Mesendoderm (in vitro differentiated cells): Measurements from ENCODE around the gene GPX2.
A peak's percentile ranks its signal among the peaks of the same experiment; 100 is the strongest.

Source experiments
- DNase-seq: peaks from one replicate; pipeline ENCODE4 v3.0.0; 2013
- H2AK5ac ChIP-seq: 2 replicates; pipeline ENCODE4 v1.6.1; 2013; ENCODE audit warnings: low read length, inconsistent platforms
- H2BK120ac ChIP-seq: 2 replicates; pipeline ENCODE4 v1.6.1; 2013; ENCODE audit warnings: low read depth, mild to moderate bottlenecking, low read length, moderate library complexity, mixed read lengths
- H2BK15ac ChIP-seq: replicated peaks from 2 replicates; pipeline ENCODE4 v1.6.1; 2013; ENCODE audit warnings: low read depth, mild to moderate bottlenecking, moderate library complexity
- H2BK5ac ChIP-seq: 2 replicates; pipeline ENCODE4 v1.6.1; 2013; ENCODE audit warnings: low read length, inconsistent platforms
- H3K18ac ChIP-seq: 2 replicates; pipeline ENCODE4 v1.6.1; 2013; ENCODE audit warnings: mild to moderate bottlenecking, low read length, mixed read lengths
- H3K23ac ChIP-seq: one replicate; pipeline ENCODE4 v1.6.1; 2013; ENCODE audit warnings: low read length
- H3K27ac ChIP-seq: 2 replicates; pipeline ENCODE4 v1.5.1; 2013; ENCODE audit warnings: low read depth, mild to moderate bottlenecking, inconsistent platforms, low read length, moderate library complexity
- H3K27me3 ChIP-seq: 2 replicates; pipeline ENCODE4 v1.6.1; 2013; ENCODE audit warnings: low read length, control low read depth, mild to moderate bottlenecking, inconsistent platforms; ENCODE audit not compliant: insufficient read depth, poor library complexity
- H3K36me3 ChIP-seq: 2 replicates; pipeline ENCODE4 v1.6.1; 2013; ENCODE audit warnings: low read length, inconsistent platforms; ENCODE audit not compliant: control insufficient read depth, insufficient read depth
- H3K4ac ChIP-seq: one replicate; pipeline ENCODE4 v1.6.1; 2013; ENCODE audit warnings: low read depth, mild to moderate bottlenecking, low read length, moderate library complexity
- H3K4me1 ChIP-seq: 2 replicates; pipeline ENCODE4 v1.6.1; 2013; ENCODE audit warnings: low read depth, low read length, inconsistent platforms; ENCODE audit not compliant: control insufficient read depth
- H3K4me2 ChIP-seq: 2 replicates; pipeline ENCODE4 v1.6.1; 2013; ENCODE audit warnings: low read length
- H3K4me3 ChIP-seq: 2 replicates; pipeline ENCODE4 v1.5.1; 2013; ENCODE audit warnings: mild to moderate bottlenecking, low read length
- H3K56ac ChIP-seq: one replicate; pipeline ENCODE4 v1.6.1; 2013; ENCODE audit warnings: low read length
- H3K79me1 ChIP-seq: 2 replicates; pipeline ENCODE4 v1.6.1; 2013; ENCODE audit warnings: low read length, inconsistent platforms
- H3K79me2 ChIP-seq: 2 replicates; pipeline ENCODE4 v1.6.1; 2013; ENCODE audit warnings: mild to moderate bottlenecking, low read length; ENCODE audit not compliant: control insufficient read depth, insufficient read depth
- H3K9ac ChIP-seq: 2 replicates; pipeline ENCODE4 v1.6.1; 2013; ENCODE audit warnings: low read length, inconsistent platforms
- H4K5ac ChIP-seq: one replicate; pipeline ENCODE4 v1.6.1; 2013; ENCODE audit warnings: low read length
- H4K8ac ChIP-seq: one replicate; pipeline ENCODE4 v1.6.1; 2013; ENCODE audit warnings: low read depth, mild to moderate bottlenecking, control low read depth, low read length, moderate library complexity
- WGBS: extraction: QIAGEN DNeasy Blood & Tissue Kit; methylation state at CpG from one replicate; pipeline ENCODE4 v1.1.7; 2013; ENCODE audit warnings: low lambda C conversion rate, missing lambda C conversion rate; ENCODE audit not compliant: insufficient coverage; ENCODE audit errors: extremely low coverage; 5-methylcytosine and 5-hydroxymethylcytosine counted together

Gene GPX2

DNA sequence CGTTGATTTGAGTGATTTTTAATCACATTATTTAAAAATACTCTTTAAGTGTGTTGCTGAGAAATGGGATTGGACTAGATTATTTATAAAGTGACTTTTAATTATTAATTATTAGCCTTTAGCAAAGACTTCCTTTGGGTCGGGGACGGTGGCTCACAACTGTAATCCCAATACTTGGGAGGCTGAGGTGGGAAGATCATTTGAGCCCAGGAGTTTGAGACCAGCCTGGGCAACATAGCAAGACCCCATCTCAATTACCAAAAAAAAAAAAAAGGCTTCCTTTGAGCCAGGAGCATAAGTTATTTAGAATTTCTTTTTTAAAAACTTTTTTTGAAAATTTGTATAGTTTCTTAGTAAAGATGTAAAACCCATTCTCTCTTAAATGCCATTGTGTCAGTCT is 19.5 kb downstream of the GPX2 start:
- H2BK120ac ChIP-seq = no peak overlapping the region
- no peaks in the 10 kb centered on the region for H3K4me1 ChIP-seq
- H3K36me3 ChIP-seq = peaks cover 2% of the 10 kb centered on the region
- no peak overlapping the region for H3K4ac ChIP-seq
- H3K9ac ChIP-seq = no peak overlapping the region
- no peak overlapping the region for H3K23ac ChIP-seq
- no peak overlapping the region for H3K18ac ChIP-seq
- H3K79me1 ChIP-seq = peaks cover 3% of the 10 kb centered on the region
- no peak overlapping the region for H4K5ac ChIP-seq
- H3K27ac ChIP-seq = no peak overlapping the region
- no peak overlapping the region for H3K4me3 ChIP-seq
- H2BK15ac ChIP-seq = no peak overlapping the region
- H3K4me2 ChIP-seq = no peak overlapping the region
- no CpG with 5 or more reads among the region's 3 CpGs for WGBS
- H2BK5ac ChIP-seq = no peak overlapping the region
- H3K27me3 ChIP-seq = no peaks in the 10 kb centered on the region
- H2AK5ac ChIP-seq = no peak overlapping the region
- H3K56ac ChIP-seq = no peak overlapping the region
- H4K8ac ChIP-seq = no peak overlapping the region
- no peak for DNase-seq
- H3K79me2 ChIP-seq = peaks cover 1% of the 10 kb centered on the region

- Histone ChIP-seq H3K79me1 (peaks cover 6% of the 10 kb centered on the region), H2AK5ac (no peak overlapping the region), H3K4me2 (no peak overlapping the region), H4K8ac (no peak overlapping the region), H3K18ac (no peak overlapping the region), H3K27ac (no peak overlapping the region), H4K5ac (no peak overlapping the region), H3K23ac (no peak overlapping the region), H3K27me3 (no peaks in the 10 kb centered on the region), H3K4me3 (no peak overlapping the region), H2BK120ac (no peak overlapping the region), H3K4me1 (no peaks in the 10 kb centered on the region), H3K4ac (no peak overlapping the region), H3K9ac (no peak overlapping the region), H3K56ac (no peak overlapping the region), H3K36me3 (no peaks in the 10 kb centered on the region), H3K79me2 (peaks cover 4% of the 10 kb centered on the region), H2BK5ac (no peak overlapping the region), H2BK15ac (no peak overlapping the region)
- no CpG with 5 or more reads among the region's 2 CpGs for WGBS
- no peak for DNase-seq
These were observed 22.1 kb downstream of the GPX2 start for GRCh38 chr14:64920465-64920864.

- H3K36me3 ChIP-seq = no peaks in the 10 kb centered on the region
- no peak overlapping the region for H3K4ac ChIP-seq
- H3K4me3 ChIP-seq = no peak overlapping the region
- no peak overlapping the region for H2BK15ac ChIP-seq
- no peak overlapping the region for H3K4me2 ChIP-seq
- H2AK5ac ChIP-seq = no peak overlapping the region
- no peak overlapping the region for H3K23ac ChIP-seq
- WGBS = no CpG with 5 or more reads among the region's 5 CpGs
- no peak overlapping the region for H3K27ac ChIP-seq
- H3K79me1 ChIP-seq = peaks cover 11% of the 10 kb centered on the region
- peaks cover 12% of the 10 kb centered on the region for H3K79me2 ChIP-seq
- H2BK120ac ChIP-seq = no peak overlapping the region
- H4K5ac ChIP-seq = no peak overlapping the region
- H2BK5ac ChIP-seq = no peak overlapping the region
- H4K8ac ChIP-seq = no peak overlapping the region
- DNase-seq = peak; percentile 38
- peaks cover 2% of the 10 kb centered on the region for H3K4me1 ChIP-seq
- no peaks in the 10 kb centered on the region for H3K27me3 ChIP-seq
- no peak overlapping the region for H3K9ac ChIP-seq
- H3K56ac ChIP-seq = no peak overlapping the region
- H3K18ac ChIP-seq = no peak overlapping the region
These were observed 22.9 kb downstream of the GPX2 start for GRCh38 chr14:64919618-64920017.

DNA sequence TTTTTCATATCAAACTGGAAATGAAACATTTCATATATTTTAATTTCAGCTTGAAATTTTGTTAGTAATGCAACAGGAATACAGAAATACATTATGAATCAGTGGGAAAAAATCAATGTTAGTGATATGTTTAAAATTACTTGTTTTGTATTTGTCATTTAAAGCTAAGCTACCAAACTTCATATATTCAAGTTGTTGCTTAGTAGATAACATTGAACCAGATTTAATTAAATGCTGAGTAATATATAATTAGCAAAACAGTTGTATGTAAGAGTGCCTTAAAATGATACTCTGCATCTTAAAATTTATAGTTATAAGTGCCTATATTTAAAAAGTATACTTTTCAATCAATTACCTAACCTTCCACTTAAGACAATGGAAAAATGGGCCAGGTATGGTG is 23.3 kb downstream of the GPX2 start:
- Histone ChIP-seq H2BK5ac (no peak overlapping the region), H3K36me3 (no peaks in the 10 kb centered on the region), H3K27ac (no peak overlapping the region), H3K79me2 (peaks cover 12% of the 10 kb centered on the region), H3K56ac (no peak overlapping the region), H3K9ac (no peak overlapping the region), H2BK15ac (no peak overlapping the region), H3K27me3 (no peaks in the 10 kb centered on the region), H3K4me3 (no peak overlapping the region), H3K79me1 (peaks cover 11% of the 10 kb centered on the region), H3K4me1 (peaks cover 2% of the 10 kb centered on the region), H4K8ac (no peak overlapping the region), H2AK5ac (no peak overlapping the region), H4K5ac (no peak overlapping the region), H3K18ac (no peak overlapping the region), H2BK120ac (no peak overlapping the region), H3K4ac (no peak overlapping the region), H3K4me2 (no peak overlapping the region), H3K23ac (no peak overlapping the region)
- no peak for DNase-seq

GRCh38 chr14:64918216-64918615 is 24.3 kb downstream of the GPX2 start:
- no peak overlapping the region for H3K9ac ChIP-seq
- H2BK120ac ChIP-seq = no peak overlapping the region
- no peak overlapping the region for H3K56ac ChIP-seq
- H3K23ac ChIP-seq = no peak overlapping the region
- H4K5ac ChIP-seq = no peak overlapping the region
- no peak overlapping the region for H2AK5ac ChIP-seq
- peaks cover 2% of the 10 kb centered on the region for H3K4me1 ChIP-seq
- peaks cover 12% of the 10 kb centered on the region for H3K79me2 ChIP-seq
- DNase-seq = no peak
- H2BK15ac ChIP-seq = no peak overlapping the region
- peaks cover 11% of the 10 kb centered on the region for H3K79me1 ChIP-seq
- no peak overlapping the region for H2BK5ac ChIP-seq
- H4K8ac ChIP-seq = no peak overlapping the region
- no peak overlapping the region for H3K4ac ChIP-seq
- H3K27me3 ChIP-seq = no peaks in the 10 kb centered on the region
- H3K18ac ChIP-seq = no peak overlapping the region
- H3K36me3 ChIP-seq = no peaks in the 10 kb centered on the region
- H3K4me3 ChIP-seq = no peak overlapping the region
- no peak overlapping the region for H3K27ac ChIP-seq
- H3K4me2 ChIP-seq = no peak overlapping the region
- 100% methylated on average over 1 of the region's 4 CpGs for WGBS

- H2BK5ac ChIP-seq = no peak overlapping the region
- no peak overlapping the region for H2BK15ac ChIP-seq
- H3K23ac ChIP-seq = no peak overlapping the region
- no CpG with 5 or more reads among the region's 2 CpGs for WGBS
- H3K4me1 ChIP-seq = peaks cover 2% of the 10 kb centered on the region
- peaks cover 12% of the 10 kb centered on the region for H3K79me2 ChIP-seq
- no peak overlapping the region for H3K4me2 ChIP-seq
- no peak overlapping the region for H3K4me3 ChIP-seq
- no peak for DNase-seq
- H3K4ac ChIP-seq = no peak overlapping the region
- no peaks in the 10 kb centered on the region for H3K36me3 ChIP-seq
- H3K27ac ChIP-seq = no peak overlapping the region
- H3K56ac ChIP-seq = no peak overlapping the region
- H4K5ac ChIP-seq = no peak overlapping the region
- no peak overlapping the region for H2AK5ac ChIP-seq
- H3K18ac ChIP-seq = no peak overlapping the region
- no peak overlapping the region for H3K9ac ChIP-seq
- peaks cover 9% of the 10 kb centered on the region for H3K79me1 ChIP-seq
- no peak overlapping the region for H2BK120ac ChIP-seq
- H3K27me3 ChIP-seq = no peaks in the 10 kb centered on the region
- no peak overlapping the region for H4K8ac ChIP-seq
These were observed 26.7 kb downstream of the GPX2 start for GRCh38 chr14:64915797-64916196.
